ENCODE measurements around the gene PRKCI.
"Not testable (repeated sequence)": the region's sequence is repeated elsewhere in the genome, so short reads cannot be mapped to it uniquely, and the experiment has no call there.

PRKCI gene

DNA sequence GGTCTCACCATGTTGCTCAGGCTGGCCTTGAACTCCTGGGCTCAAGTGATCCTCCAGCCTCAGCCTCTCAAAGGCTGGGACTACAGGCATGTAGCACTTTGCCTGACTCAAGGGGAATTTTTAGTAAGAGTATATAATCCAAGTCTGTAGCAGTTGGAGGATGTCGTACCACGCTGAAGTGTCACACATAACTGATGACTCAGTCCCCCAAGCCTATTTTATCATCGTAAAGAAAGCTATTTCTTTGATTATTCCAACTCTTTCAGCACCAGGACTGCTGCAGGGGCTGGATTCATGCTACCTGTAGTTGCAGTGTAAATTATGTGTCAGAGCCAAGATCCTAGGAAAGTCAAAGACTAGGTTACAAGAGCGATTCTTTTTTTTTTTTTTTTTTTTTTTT lies 1.4 kb upstream of the PRKCI start:
- no peak for DNase-seq (ENCODE audit: low read depth, low spot score)
- no peak overlapping the region for H3K4me3 ChIP-seq (ENCODE audit: low read length)

DNA sequence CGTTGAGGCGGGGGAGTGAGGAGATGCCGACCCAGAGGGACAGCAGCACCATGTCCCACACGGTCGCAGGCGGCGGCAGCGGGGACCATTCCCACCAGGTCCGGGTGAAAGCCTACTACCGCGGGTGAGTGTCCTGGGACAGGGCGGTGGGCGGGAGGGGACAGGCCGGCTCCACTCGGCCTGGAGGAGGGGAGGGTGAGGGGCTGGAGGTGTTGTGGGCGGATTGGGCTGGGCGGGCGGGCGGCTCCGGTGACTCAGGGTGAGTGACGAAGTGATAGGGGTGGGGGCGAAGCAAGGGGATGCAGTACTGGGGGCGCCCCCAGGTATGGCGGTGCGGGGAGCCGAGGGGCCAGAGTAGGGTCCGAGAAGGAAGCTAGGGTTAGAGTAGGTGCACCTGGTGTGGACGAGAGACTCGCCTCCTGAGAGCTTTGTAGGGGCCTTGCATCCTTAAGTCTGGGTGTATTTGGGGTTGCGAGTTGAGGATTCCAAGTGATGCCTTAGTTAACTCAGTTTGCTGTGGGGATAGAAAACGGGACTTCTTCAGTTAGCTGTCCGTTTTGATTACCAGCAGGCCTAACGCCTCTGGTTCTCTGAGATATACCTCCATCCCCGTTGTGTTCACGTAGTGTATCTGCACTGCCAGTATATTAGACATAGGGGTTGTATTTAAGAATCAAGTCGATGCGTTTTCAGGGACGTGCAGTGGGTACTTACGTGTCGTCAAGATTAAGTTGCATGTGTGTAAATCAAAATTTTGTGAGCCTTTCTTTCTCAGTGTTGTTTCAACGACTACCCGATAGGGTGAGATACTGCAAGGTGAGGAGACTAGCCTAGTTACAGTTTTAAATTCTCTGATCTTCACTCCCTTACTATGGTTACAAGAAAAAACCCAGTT lies 670 bp downstream of the PRKCI start:
- peak; percentile 64 for DNase-seq (ENCODE audit: low read depth, low spot score)
- H3K4me3 ChIP-seq (ENCODE audit: low read length): peak overlapping the region; percentile 63

DNA sequence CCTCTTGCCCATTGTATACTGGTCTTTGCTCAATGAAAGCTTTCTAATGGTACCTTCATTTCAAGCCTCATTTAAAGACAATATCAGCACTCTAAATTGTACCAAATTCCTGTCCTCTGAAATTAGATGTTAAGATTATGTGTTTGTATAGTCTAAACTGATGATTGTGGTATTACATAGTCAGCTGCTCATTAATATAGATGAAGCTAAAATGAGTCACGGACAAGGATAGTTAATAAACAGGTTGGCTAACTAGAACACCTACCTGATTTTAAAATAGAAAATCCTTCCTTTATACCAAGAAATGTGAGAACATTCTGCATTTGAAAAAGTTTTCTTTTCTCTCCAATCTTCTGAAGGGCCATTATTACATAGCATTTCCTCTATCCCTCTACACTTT lies 2.9 kb downstream of the PRKCI start:
- H3K4me3 ChIP-seq (ENCODE audit: low read length): no peak overlapping the region
- DNase-seq (ENCODE audit: low read depth, low spot score): no peak

DNA sequence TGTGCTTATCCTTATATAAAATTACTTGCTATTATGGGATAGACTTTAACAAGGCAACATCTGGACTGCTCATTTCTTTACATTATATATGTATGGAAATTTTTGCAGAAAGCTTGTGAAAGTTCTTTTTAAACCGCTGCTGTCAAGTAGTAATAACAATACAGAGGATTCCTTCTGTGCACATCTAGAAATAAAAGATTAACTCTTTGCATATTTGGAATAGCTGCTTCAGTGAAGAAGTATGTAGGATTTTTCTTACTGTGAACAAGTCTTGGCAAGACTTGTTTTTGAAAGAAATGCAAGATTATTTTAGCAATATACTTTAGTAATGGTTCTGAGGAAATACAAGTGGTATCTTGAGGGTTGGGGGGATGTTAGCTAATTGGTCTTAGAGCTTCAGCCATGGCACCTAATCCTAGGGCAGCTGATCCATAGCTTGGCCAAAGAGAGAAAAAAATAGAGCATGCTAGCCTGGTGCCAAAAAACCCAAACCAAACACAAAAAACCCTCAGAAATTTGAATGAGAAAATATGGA lies 4.3 kb downstream of the PRKCI start:
- no peak for DNase-seq (ENCODE audit: low read depth, low spot score)
- no peak overlapping the region for H3K4me3 ChIP-seq (ENCODE audit: low read length)

DNA sequence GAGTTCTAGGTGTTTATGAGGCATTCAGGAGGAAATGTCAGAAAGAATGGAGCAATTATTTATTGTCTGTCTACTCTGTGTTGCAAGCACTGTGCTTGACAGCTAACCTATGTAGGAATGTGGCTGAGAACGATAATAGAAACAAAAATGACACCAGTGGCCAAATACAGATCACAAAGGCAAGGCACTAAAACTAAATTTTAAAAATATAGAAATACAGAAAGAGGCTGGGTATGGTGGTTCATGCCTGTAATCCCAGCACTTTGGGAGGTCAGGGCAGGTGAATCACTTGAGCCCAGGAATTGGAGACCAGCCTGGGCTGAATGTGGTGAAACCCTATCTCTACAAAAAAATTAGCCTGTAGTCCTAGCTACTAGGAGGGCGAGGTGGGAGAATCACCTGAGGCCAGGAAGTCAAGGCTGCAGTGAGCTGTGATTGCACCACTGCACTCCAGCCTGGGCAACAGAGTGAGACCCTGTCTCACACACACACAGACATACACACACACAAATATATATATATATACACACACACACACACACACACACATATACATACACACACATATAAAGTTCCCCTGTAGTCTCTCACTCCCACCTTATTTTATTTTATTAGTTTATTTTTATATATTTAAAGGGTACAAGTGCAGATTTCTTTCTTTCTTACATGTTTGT lies 6.0 kb downstream of the PRKCI start:
- no peak for DNase-seq (ENCODE audit: low read depth, low spot score)
- H3K4me3 ChIP-seq (ENCODE audit: low read length): no peak overlapping the region

DNA sequence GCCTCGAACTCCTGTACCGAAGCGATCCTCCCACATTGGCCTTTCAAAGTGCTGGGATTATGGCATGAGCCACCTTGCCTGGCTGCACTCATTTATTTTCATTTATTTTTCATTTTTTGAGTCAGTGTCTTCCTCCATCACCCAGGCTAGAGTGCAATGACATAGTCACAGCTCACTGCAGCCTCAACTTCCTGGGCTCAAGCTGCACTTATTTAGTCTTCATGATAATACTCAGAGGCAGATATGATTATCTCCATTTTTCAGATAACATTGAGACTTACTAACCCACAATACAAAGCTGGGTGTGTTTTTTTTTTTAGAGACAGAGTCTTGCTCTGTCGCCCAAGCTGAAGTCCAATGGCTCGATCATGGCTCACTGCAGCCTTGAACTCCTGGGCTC lies 10.0 kb downstream of the PRKCI start:
- no peak overlapping the region for H3K4me3 ChIP-seq (ENCODE audit: low read length)
- no peak for DNase-seq (ENCODE audit: low read depth, low spot score)

DNA sequence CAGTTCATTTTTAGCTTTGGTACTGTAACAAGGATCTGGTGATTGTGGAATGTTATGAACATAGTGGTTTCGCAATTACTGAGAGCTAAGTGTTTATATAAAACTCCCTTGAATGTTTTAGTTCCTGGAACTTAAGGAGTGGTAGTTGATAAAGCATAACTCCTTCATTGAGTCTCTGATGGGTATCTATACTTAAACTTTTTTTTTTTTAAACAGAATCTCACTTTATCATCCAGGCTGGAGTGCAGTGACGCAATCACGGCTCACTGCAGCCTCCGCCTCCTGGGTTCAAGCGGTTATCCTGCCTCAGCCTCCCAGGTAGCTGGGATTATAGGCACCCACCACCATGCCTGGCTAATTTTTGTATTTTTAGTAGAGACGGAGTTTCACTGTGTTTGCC lies 11.3 kb downstream of the PRKCI start:
- no peak overlapping the region for H3K4me3 ChIP-seq (ENCODE audit: low read length)
- no peak for DNase-seq (ENCODE audit: low read depth, low spot score)

DNA sequence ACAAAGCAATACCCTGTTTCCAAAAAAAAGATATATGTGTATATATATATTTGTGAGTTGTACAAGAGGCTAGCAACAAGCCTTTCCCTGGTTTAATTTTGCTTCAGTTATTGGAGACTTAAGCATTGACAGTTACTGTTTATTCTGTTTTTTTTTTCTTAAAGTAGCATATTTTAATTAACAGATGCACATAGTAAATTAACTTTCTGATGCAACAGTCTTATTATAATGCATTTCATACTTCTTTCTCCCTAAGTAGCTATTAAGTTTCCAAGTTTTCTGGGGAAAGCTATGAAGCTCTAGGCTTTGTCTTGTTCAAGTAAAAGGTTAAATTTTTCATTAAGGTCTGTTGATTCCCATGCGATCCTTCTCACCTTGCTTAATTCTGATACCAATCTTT lies 17.9 kb downstream of the PRKCI start:
- H3K4me3 ChIP-seq (ENCODE audit: low read length): no peak overlapping the region
- no peak for DNase-seq (ENCODE audit: low read depth, low spot score)

DNA sequence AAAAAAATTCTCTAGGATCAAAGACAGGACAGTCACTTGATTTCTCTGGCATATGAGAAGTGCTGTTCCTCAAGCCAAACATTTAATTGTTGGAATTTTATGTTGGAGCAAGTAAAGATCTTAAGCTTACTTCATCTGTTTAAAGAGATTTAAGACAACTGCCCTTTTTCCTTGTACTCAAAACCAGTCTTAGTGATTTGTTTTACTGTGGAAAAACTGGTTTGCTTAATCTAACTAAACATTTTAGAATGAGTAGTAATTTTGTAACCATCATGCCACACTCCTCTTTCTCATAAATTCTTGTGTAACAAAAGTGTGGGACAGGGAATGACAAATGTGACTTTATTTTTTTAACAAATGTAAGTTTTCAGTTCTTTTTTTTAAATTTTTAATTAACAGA lies 18.4 kb downstream of the PRKCI start:
- DNase-seq (ENCODE audit: low read depth, low spot score): no peak
- no peak overlapping the region for H3K4me3 ChIP-seq (ENCODE audit: low read length)

DNA sequence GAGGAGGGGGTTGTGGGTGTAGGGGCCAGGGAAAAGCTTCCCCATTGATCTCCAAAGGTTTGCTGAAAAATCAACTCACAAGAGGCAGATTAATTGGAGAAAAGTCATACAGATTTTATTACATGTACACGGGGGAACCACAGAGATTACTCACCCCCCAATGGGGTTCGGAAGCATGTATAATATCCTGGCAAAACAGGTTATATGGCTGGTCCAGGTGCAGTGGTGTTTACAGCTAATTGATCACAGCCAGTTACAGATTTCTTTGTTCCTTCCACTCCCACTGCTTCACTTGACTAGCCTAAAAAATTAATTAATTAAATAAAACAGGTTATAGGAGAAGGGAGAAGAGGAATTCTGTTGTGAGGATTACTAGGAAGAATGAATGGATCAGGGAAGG lies 22.4 kb downstream of the PRKCI start:
- no peak overlapping the region for H3K4me3 ChIP-seq (ENCODE audit: low read length)
- no peak for DNase-seq (ENCODE audit: low read depth, low spot score)

DNA sequence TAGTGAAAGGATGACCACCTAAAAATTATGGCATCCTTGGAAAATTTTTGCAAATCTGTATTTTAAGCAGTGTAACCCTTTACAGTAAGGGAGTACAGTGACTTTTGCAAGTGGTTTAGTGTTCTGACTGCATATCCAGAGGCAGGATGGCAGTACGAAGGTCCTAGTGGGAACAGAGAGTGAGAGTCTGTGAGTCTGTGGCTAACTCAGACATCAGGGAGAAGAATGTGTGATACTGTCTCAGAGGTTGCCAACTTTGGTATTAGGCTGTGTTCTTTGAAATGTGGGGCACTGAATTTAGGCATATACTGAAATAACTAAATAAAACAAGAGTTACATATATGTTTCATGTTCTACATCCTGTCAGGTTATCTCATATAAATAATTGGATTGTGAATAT lies 25.7 kb downstream of the PRKCI start:
- no peak for DNase-seq (ENCODE audit: low read depth, low spot score)
- no peak overlapping the region for H3K4me3 ChIP-seq (ENCODE audit: low read length)

DNA sequence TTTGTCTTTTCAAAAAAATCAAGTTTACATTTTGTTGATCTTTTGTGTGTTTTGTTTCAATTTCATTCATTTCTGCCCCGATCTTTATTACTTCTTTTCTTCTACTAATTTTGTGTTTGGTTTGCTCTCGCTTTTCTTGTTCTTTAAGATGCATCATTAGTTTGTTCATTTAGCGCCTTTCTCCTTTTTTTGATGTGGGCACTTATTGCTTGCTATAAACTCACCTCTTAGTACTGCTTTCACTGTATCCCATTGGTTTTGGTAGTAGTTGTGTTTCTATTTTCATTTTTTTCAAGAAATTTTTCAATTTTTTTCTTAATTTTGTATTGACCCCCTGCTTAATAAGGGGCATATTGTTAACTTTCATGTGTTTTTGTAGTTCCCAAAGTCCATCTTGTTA lies 34.4 kb downstream of the PRKCI start:
- no peak overlapping the region for H3K4me3 ChIP-seq (ENCODE audit: low read length)
- DNase-seq (ENCODE audit: low read depth, low spot score): no peak

DNA sequence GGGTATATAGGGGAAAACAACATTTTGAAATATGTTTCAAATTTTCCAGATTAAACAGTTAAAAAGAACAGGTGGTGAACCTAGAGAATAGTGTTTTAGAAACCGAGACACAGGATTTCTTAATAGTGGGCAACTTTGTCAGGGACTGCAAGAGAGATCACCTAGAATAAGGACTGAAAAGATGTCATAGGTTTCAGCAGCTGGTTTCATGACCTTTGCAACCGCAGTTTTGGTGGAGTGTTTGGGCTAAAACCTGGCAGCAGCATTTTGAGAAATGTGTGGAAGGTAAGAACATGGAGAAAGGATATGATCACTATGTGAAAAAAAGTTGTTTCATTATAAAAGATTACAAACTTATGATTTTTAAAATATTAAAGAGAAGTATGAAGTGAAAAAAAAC lies 34.9 kb downstream of the PRKCI start:
- H3K4me3 ChIP-seq (ENCODE audit: low read length): no peak overlapping the region
- no peak for DNase-seq (ENCODE audit: low read depth, low spot score)

DNA sequence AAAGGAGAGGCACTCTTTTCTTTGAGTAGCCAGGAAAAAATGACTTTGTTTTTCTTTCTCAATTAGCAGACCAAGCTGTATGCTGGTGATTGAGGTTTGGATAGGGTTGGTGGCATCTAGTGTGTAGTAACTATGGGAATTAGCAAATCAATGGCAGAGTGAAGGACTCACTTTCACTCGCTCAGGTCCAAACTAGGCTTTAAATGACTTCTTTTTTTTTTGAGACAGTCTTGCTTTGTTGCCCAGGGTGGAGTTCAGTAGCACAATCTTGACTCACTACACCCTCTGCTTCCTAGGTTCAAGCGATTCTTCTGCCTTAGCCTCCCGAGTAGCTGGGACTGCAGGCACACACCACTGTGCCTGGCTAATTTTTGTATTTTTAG lies 35.9 kb downstream of the PRKCI start:
- no peak overlapping the region for H3K4me3 ChIP-seq (ENCODE audit: low read length)
- DNase-seq (ENCODE audit: low read depth, low spot score): no peak

DNA sequence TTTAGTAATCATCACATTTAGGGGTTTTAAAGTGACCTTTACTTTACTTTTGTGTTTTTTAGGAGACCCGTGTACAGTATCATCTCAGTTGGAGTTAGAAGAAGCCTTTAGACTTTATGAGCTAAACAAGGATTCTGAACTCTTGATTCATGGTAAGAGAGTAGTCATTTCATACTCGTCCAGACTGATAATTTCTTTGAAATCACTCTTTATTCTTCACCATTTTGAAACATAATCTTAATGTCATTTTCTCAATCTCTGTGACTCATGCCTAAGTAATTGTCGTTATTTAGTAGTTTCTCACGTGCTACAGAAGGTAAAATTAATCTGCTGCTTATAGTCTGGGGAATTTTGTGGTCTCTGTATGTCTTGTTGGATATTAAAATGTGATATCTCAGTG lies 37.7 kb downstream of the PRKCI start:
- DNase-seq (ENCODE audit: low read depth, low spot score): no peak
- no peak overlapping the region for H3K4me3 ChIP-seq (ENCODE audit: low read length)

DNA sequence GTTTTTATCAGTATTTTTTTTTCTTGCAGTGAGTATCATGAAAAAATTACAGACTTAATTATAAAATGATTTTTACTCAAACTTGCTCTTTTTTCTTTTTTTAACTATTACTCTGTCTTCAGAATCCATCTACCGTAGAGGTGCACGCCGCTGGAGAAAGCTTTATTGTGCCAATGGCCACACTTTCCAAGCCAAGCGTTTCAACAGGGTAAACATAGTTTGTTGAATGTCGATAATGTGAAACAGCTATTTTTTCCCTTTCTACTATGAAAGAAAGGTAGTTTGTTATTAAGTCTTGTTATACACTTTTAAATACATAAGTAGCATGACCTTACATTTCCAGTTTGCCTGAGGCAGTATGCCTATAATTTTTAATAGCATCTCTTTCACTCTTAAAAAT lies 45.6 kb downstream of the PRKCI start:
- H3K4me3 ChIP-seq (ENCODE audit: low read length): no peak overlapping the region
- no peak for DNase-seq (ENCODE audit: low read depth, low spot score)

DNA sequence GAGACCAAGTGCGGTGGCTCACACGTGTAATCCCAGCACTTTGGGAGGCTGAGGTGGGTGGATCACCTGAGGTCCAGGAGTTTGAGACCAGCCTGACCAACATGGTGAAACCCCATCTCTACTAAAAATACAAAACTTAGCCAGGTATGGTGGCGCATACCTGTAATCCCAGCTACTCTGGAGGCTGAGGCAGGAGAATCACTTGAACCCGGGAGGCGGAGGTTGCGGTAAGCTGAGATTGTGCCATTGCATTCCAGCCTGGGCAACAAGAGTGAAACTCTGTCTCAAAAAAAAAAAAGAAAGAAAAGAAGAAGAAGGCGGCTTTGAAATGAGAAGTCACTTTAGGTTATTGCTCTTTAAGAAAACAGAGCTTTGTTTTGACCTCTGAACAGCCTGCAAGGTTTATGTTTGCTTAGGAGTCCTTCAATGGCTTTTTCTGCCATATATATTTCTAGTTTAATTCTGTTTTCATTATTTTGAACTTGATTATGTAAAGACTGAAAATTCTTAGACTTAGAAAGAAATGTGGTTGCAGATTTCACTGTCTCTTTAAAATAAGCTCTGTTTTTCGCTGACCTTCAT lies 47.5 kb downstream of the PRKCI start:
- not testable (repeated sequence) for DNase-seq (ENCODE audit: low read depth, low spot score); H3K4me3 ChIP-seq (ENCODE audit: low read length)

DNA sequence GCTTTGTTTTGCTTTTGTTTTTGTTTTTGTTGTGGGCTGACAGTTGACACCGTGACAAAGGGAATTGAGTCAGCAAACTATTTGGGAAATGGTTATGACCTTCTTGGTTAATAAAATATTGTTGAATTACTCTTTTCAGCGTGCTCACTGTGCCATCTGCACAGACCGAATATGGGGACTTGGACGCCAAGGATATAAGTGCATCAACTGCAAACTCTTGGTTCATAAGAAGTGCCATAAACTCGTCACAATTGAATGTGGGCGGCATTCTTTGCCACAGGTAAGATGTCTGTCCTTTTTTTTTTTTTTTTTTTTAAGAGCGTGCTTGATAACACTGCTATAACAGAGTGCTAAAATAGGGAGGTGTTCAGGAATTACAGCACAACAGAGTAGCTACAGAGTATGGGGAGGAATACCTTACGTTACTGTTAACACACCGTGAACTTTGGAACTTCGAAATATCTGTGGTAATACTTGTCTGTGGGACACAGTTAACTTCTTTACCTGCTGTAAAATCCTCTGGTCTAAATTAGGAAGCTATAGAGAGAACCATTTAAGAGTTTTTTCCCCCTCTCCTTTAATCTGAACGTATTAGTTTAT lies 48.2 kb downstream of the PRKCI start:
- no peak for DNase-seq (ENCODE audit: low read depth, low spot score)
- H3K4me3 ChIP-seq (ENCODE audit: low read length): no peak overlapping the region

DNA sequence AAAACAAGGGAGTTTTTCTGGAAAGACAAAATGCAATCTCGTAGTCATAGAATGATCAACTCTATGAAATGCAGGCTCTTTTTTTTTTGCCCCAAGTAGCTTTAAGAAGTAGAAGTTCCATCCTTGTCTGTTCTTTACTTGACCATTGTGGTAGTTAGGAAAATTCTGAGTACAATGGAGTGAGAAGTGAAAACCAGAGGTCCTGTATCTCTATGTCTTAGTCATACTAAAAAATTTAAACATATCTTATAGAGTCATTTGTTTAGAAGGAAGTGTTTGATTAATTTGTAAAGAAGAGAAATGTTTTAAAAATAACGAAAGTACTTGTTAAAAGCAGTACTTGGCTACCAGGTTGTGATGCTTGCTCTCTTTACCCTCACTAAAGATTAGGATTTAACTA lies 52.4 kb downstream of the PRKCI start:
- no peak overlapping the region for H3K4me3 ChIP-seq (ENCODE audit: low read length)
- DNase-seq (ENCODE audit: low read depth, low spot score): no peak

DNA sequence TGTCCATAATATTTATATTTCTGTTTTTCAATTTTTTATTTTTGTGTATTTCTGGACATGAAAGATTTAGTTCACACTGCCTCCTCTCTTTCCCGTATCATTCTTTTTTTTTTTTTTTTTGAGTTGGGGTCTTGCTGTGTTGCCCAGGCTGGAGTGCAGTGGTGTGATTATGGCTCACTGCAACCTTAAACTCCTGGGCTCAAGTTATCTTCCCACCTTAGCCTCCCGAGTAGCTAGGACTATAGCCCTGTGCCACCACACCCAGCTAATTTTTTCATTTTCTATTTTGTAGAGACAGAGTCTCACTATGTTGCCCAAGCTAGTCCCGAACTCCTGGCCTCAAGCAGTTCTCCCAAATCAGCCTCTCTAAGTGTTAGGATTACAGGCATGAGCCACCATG lies 53.6 kb downstream of the PRKCI start:
- no peak overlapping the region for H3K4me3 ChIP-seq (ENCODE audit: low read length)
- DNase-seq (ENCODE audit: low read depth, low spot score): no peak
